Fibroblast of lung (primary cell): ENCODE measurements around the gene CARS2. TPM values are rescaled to one million over a fixed set of nuclear protein-coding genes. Genes with fewer than 3 reads are reported as not detected.

Experiments used
- DNase-seq, 2 donors: peaks; one replicate each; pipeline versions ENCODE4 v3.0.0 to v3.0.0-alpha.2; 2010; ENCODE audit warnings: low read depth in 2 of 2
- H2AFZ ChIP-seq: 2 replicates; pipeline ENCODE4 v1.5.1; 2012; ENCODE audit warnings: low read length, control low read depth, inconsistent platforms
- H3K27ac ChIP-seq: 2 replicates; pipeline ENCODE4 v1.5.1; 2011; ENCODE audit warnings: low read length, control low read depth; ENCODE audit not compliant: insufficient read depth
- H3K27me3 ChIP-seq: 2 replicates; pipeline ENCODE4 v1.5.1; 2011; ENCODE audit warnings: mild to moderate bottlenecking, low read length; ENCODE audit not compliant: control insufficient read depth, insufficient read depth
- H3K36me3 ChIP-seq: 2 replicates; pipeline ENCODE4 v1.5.1; 2011; ENCODE audit warnings: low read length; ENCODE audit not compliant: control insufficient read depth, insufficient read depth
- H3K4me1 ChIP-seq: 2 replicates; pipeline ENCODE4 v1.5.1; 2011; ENCODE audit warnings: low read length; ENCODE audit not compliant: control insufficient read depth, insufficient read depth; ENCODE audit errors: extremely low read depth
- H3K4me2 ChIP-seq: 2 replicates; pipeline ENCODE4 v1.5.1; 2011; ENCODE audit warnings: low read length, control low read depth; ENCODE audit not compliant: insufficient read depth; ENCODE audit errors: extremely low read depth
- H3K4me3 ChIP-seq, 4 experiments: fragments of 200-600 bp in 1 of 4; sonication (generic) in 1 of 4; replicated peaks in 1 of 4; 2 replicates each; pipeline ENCODE4 v1.5.1; 2011 to 2016; ENCODE audit warnings: low read length in 4 of 4, low read depth in 3 of 4, mild to moderate bottlenecking in 3 of 4, control low read depth in 2 of 4, inconsistent platforms in 1 of 4, mixed read lengths in 1 of 4; ENCODE audit not compliant: insufficient read depth in 1 of 4; ENCODE audit errors: control extremely low read depth in 1 of 4
- H3K79me2 ChIP-seq: 2 replicates; pipeline ENCODE4 v1.5.1; 2012; ENCODE audit warnings: mild to moderate bottlenecking, low read length, inconsistent platforms; ENCODE audit not compliant: control insufficient read depth, insufficient read depth
- H3K9ac ChIP-seq: 2 replicates; pipeline ENCODE4 v1.5.1; 2011; ENCODE audit warnings: mild to moderate bottlenecking, low read length, control low read depth; ENCODE audit not compliant: insufficient read depth
- H3K9me3 ChIP-seq: 2 replicates; pipeline ENCODE4 v1.5.1; 2012; ENCODE audit warnings: low read depth, low read length; ENCODE audit not compliant: control insufficient read depth, insufficient read depth
- H4K20me1 ChIP-seq: 2 replicates; pipeline ENCODE4 v1.5.1; 2011; ENCODE audit warnings: low read length; ENCODE audit not compliant: control insufficient read depth, insufficient read depth; ENCODE audit errors: extremely low read depth
- CTCF ChIP-seq, 2 donors: IDR thresholded peaks in 1 of 2; conservative IDR thresholded peaks in 1 of 2; 1 replicate in 1 of 2; 2 replicates in 1 of 2; pipeline ENCODE4 v1.5.1; 2011 to 2012; ENCODE audit warnings: low read length in 2 of 2, control low read depth in 1 of 2, inconsistent platforms in 1 of 2, low read depth in 1 of 2, mild to moderate bottlenecking in 1 of 2
- EZH2 ChIP-seq: IDR thresholded peaks from 2 replicates; pipeline ENCODE4 v1.5.1; 2012; ENCODE audit warnings: low read length, control low read depth, mild to moderate bottlenecking; ENCODE audit errors: missing control alignments
- polyA plus RNA-seq, 2 donors: library from polyadenylated mRNA; depleted of rRNA in 1 of 2; stranded (reverse) in 1 of 2; unstranded in 1 of 2; fragments of >200 nt; gene quantifications; 2 replicates each; pipeline ENCODE4 v1.2.1, GENCODE V29; 2011 to 2012; ENCODE audit warnings: missing spikeins in 1 of 2
- total RNA-seq: library from RNA; depleted of rRNA; stranded (reverse); fragments of >200 nt; gene quantifications from 2 replicates; pipeline ENCODE4 v1.2.1, GENCODE V29; 2014

The CARS2 gene
- total and polyA plus RNA-seq, 2 donors (not counting 1 experiment from before 2014, with no cell fraction given): 64.7 to 127 TPM

GRCh38 chr13:110664041-110664440 is 41.9 kb downstream of the CARS2 start:
- H3K36me3 ChIP-seq: peaks cover 21% of the 10 kb centered on the region
- TF ChIP-seq CTCF (conservative IDR thresholded peaks at IDR 0.05 in 1 of 2, IDR thresholded peaks at IDR 0.05 in 1 of 2; ENCODE audit: low read depth in 1 of 2, low read length in 2 of 2) (no peak), EZH2 (no peak)
- H3K4me3 ChIP-seq: no peak overlapping the region

GRCh38 chr13:110663491-110663890 is 42.4 kb downstream of the CARS2 start:
- Histone ChIP-seq H2AFZ (no peak overlapping the region), H3K4me1 (no peaks in the 10 kb centered on the region), H3K36me3 (peaks cover 20% of the 10 kb centered on the region), H3K4me2 (no peak overlapping the region), H3K9ac (no peak overlapping the region), H3K9me3 (no peaks in the 10 kb centered on the region), H3K27ac (no peak overlapping the region), H3K4me3 (no peak overlapping the region), H4K20me1 (no peaks in the 10 kb centered on the region), H3K27me3 (no peaks in the 10 kb centered on the region), H3K79me2 (no peaks in the 10 kb centered on the region)
- no peak for DNase-seq
- TF ChIP-seq EZH2 (no peak), CTCF (conservative IDR thresholded peaks at IDR 0.05 in 1 of 2, IDR thresholded peaks at IDR 0.05 in 1 of 2; ENCODE audit: low read depth in 1 of 2, low read length in 2 of 2) (no peak)

More at GRCh38 chr13:110664041-110664440, 41.9 kb downstream of the CARS2 start:
- Histone ChIP-seq H3K4me2 (no peak overlapping the region), H2AFZ (no peak overlapping the region), H3K27me3 (no peaks in the 10 kb centered on the region), H3K9ac (no peak overlapping the region), H3K79me2 (no peaks in the 10 kb centered on the region), H3K9me3 (no peaks in the 10 kb centered on the region), H3K27ac (no peak overlapping the region), H4K20me1 (no peaks in the 10 kb centered on the region), H3K4me1 (no peaks in the 10 kb centered on the region)
- no peak for DNase-seq

GRCh38 chr13:110662777-110663443 is 43.0 kb downstream of the CARS2 start:
- Histone ChIP-seq H3K4me1 (no peaks in the 10 kb centered on the region), H3K36me3 (peaks cover 20% of the 10 kb centered on the region)
- no peak for DNase-seq

More at GRCh38 chr13:110662777-110663443, 43.0 kb downstream of the CARS2 start:
- Histone ChIP-seq H2AFZ (no peak overlapping the region), H3K27me3 (no peaks in the 10 kb centered on the region), H4K20me1 (no peaks in the 10 kb centered on the region), H3K9me3 (no peaks in the 10 kb centered on the region), H3K4me3 (no peak overlapping the region), H3K9ac (no peak overlapping the region), H3K4me2 (no peak overlapping the region), H3K27ac (no peak overlapping the region), H3K79me2 (no peaks in the 10 kb centered on the region)
- TF ChIP-seq EZH2 (no peak), CTCF (conservative IDR thresholded peaks at IDR 0.05 in 1 of 2, IDR thresholded peaks at IDR 0.05 in 1 of 2; ENCODE audit: low read depth in 1 of 2, low read length in 2 of 2) (no peak)
